ENCODE results near the gene WLS.
"Not testable (repeated sequence)": the region's sequence is repeated elsewhere in the genome, so short reads cannot be mapped to it uniquely, and the experiment has no call there.

WLS gene

GRCh38 chr1:68232289-68233148 lies at the start of gene WLS:
Gene WLS (minus strand): TSS chr1:68232523. CDS start chr1:68232299, 224 bp downstream.
- no peak for DNase-seq (ENCODE audit: low read depth in 2 of 2)

GRCh38 chr1:68280286-68280685 lies 48.0 kb upstream of the WLS start:
- no peak for DNase-seq (ENCODE audit: low read depth in 2 of 2)

GRCh38 chr1:68279846-68280245 lies 47.5 kb upstream of the WLS start:
- no peak for DNase-seq (ENCODE audit: low read depth in 2 of 2)

GRCh38 chr1:68278221-68278620 lies 45.9 kb upstream of the WLS start:
- no peak for DNase-seq (ENCODE audit: low read depth in 2 of 2)

GRCh38 chr1:68276448-68276847 lies 44.1 kb upstream of the WLS start:
- no peak for DNase-seq (ENCODE audit: low read depth in 2 of 2)

- DNase-seq (ENCODE audit: low read depth in 2 of 2): no peak
These were observed 41.2 kb upstream of the WLS start for GRCh38 chr1:68273530-68273929.

DNA sequence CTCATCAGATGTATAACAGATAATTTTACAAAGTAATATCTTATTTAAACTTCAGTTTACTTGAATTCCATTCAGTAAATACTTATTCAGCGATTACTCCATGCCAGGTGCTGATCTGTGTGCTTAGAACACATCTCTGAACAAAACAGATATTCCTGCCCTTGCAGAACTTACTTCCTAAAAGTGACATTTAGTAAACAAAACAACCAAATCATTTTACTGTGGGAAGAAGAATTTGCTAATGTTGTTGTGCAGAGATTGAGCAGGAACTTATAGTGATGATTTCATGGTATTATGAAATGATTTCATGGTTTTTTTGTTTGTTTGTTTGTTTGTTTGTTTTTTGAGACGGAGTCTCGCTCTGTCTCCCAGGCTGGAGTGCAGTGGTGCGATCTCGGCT lies 39.3 kb upstream of the WLS start:
- DNase-seq (ENCODE audit: low read depth in 2 of 2): no peak

- DNase-seq (ENCODE audit: low read depth in 2 of 2): no peak
These were observed 38.6 kb upstream of the WLS start for GRCh38 chr1:68270951-68271350.

DNA sequence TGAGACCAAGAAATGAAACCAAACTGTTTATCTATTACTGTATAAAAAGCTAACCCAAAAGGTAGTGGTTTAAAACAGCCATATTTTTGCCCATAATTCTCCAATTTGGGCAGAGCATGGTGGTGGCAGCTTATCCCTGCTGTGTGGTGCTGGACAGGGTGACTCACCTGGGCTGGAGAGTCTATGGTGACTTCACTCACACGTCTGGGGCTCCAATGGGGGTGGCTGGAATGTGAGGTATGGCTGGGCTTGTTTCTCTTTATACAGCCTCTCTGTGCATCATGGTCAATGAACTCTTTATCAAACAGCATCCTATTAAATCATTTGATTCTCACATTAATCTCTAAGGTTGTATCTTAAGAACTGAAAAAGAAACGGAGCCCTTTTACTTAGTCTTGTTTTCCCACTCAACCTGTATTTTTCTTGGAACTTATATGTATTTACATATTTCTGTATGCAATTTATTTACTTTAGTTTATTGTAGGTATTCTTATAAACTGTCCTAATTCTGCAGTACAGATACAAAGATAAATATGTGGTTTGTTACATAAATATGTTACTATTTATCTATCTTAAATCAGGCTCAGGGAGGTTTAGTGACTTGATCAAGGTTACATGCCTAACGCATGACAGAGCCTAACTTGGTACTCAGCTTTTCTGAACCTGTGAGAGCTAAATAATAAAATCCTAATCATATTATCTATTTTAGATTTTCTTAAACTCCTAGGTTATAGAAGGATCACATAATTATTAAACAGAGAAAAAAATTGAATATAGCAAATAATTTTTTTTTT lies 37.5 kb upstream of the WLS start:
- no peak for DNase-seq (ENCODE audit: low read depth in 2 of 2)

DNA sequence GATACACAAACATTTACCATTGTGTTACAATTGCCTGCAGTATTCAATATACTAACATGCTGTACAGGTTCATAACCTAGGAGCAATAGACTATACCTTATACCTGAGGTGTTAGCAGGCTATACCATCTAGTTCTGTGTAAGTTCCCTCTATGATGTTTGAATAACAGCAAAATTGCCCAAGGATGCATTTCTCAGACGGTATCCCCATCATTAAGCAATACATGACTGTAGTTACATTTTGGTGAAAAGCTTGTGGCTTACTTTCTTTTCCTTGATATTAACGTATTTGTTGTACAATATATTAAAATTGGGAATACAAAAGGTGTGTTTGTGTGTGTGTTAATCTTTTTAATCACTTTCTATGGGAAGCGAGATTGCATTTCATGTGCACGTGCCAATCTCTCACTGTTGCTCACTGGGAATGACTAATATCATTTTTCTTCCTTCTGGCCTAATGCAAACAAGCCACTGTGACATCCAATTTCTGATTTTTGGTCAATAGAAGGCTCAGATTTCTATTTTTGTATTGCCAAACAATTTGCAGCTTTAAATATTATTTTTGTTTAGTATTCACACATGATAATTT lies 36.7 kb upstream of the WLS start:
- DNase-seq (ENCODE audit: low read depth in 2 of 2): no peak

DNA sequence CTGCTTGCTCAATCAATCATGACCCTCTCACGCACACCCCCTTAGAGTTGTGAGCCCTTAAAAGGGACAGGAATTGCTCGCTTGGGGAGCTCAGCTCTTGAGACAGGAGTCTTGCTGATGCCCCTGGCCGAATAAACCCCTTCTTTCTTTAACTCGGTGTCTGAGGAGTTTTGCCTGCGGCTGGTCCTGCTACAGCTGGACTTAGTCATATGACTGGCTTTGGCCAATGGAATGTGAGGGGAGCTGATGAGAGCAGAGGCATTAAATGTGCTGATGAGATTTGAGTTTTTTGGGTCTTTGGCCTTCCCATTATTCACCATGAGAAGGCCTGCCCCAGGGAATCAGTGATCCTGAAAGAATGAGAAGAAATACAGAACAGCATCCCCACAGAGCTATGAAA lies 24.5 kb upstream of the WLS start:
- not testable (repeated sequence) for DNase-seq (ENCODE audit: low read depth in 2 of 2)

GRCh38 chr1:68255301-68255700 lies 23.0 kb upstream of the WLS start:
- no peak for DNase-seq (ENCODE audit: low read depth in 2 of 2)

DNA sequence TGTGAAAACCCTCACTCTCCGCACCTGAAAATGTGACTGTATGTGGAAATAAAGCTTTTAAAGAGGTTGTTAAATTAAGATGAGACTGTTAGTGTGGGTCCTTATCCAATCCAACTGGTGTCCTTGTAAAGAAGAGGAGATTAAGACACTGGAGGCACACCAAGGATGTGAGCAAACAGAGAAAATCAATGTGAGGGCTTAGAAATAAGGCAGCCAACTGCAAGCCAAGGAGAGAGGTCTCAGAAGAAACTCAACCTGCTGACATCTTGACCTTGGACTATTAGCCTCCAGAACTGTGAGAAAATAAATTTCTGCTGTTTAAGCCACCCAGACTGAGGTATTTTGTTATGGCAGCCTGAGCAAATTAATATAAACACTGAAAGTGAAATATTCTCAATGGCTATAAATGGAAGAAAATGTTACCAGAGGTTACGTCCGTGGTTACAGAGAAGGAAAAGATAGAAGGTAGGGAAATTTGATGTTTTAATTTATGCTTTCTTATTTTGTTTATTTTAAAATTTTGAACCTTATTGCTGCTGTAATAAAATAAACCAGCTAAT lies 22.4 kb upstream of the WLS start:
- no peak for DNase-seq (ENCODE audit: low read depth in 2 of 2)

- DNase-seq (ENCODE audit: low read depth in 2 of 2): no peak
These were observed 4.7 kb upstream of the WLS start for GRCh38 chr1:68237040-68237439.

GRCh38 chr1:68234094-68234493 lies 1.8 kb upstream of the WLS start:
- DNase-seq (ENCODE audit: low read depth in 2 of 2): no peak

DNA sequence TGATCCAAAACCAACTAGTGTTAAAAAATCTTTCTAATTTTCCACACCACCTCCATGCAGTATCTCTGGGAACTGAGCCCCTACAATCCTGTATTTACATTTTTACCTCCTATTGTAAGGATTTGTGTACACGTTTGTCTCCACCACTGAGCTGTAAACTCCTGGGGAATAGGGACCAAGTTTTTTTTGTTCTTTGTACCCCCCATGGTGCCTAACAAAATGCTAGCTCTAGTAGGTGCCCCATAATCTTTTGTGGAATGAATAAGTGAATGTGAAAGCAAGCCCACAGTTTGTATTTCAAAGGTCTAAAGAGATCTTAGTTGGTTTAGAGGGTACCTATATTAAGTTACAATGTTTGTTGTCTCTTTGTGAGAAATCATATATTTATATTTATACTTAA lies 879 bp upstream of the WLS start:
- no peak for DNase-seq (ENCODE audit: low read depth in 2 of 2)

DNA sequence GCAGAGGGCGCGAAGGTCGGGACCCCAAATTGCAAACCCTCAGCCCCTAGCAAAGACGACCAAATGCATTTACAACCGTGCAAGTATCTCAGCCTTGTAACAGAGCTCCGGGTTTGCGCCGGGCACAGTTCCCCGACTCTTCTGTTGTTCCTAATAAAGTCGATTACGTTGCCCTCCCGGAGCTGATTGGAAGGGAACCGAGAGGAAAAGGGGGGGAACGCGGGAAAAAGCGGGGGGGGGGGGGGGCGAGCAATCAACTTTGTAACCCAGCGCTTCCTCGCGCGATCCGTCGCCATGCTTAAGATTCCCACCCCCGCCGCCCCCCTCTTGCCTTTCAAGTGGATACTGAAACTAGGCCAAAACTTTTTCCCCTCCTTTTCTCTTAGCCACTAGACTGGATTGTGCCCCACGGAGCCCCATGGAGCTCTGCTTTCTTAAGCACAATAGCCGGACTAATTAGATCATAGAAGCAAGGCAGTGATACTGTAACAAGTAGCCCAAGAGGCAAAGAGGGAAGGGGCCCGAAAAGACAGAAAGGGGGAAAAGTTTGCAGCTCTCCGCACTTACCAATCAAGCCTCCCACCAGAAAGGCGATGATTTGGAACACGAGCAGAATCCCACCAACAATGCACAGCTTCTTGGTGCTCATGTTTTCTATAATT lies 565 bp downstream of the WLS start:
- no peak for DNase-seq (ENCODE audit: low read depth in 2 of 2)

DNA sequence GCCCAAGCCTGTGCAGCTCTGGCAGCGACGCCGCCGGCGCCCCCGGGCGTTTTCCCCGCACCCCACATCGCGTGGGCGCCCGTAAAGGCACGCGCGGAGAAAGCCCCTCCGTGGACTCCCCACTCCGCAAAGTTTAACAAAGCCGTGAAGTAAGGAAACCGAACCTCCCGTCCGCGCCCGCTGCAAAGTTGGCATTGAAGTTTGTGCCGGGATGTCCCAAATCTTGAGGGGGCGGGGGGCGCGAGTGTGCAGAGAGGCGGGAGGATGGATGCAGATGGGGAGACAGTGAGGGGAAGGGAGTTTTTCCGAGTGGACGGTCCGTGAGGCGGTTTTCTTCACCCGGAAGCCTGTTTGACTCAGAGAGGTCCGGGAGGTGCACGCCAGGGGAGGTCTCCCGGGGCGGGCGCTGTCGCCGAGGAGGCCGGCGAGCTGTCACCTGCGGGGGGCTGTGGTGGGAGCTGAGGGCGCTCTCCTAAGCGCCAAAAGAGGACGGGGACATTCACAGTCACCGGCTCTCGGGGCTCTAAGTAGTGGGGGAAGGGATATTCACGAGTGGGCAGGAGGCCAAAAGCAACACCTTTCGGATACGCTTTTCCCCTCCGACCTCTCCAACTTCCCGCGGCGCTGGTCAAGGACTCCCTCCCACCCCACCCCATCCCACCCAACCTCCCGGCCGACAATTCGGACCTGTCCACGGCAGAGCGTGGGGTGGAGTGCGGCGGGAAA lies 1.3 kb downstream of the WLS start:
- DNase-seq (ENCODE audit: low read depth in 2 of 2): no peak

GRCh38 chr1:68230484-68230802 lies 1.9 kb downstream of the WLS start:
- no peak for DNase-seq (ENCODE audit: low read depth in 2 of 2)

DNA sequence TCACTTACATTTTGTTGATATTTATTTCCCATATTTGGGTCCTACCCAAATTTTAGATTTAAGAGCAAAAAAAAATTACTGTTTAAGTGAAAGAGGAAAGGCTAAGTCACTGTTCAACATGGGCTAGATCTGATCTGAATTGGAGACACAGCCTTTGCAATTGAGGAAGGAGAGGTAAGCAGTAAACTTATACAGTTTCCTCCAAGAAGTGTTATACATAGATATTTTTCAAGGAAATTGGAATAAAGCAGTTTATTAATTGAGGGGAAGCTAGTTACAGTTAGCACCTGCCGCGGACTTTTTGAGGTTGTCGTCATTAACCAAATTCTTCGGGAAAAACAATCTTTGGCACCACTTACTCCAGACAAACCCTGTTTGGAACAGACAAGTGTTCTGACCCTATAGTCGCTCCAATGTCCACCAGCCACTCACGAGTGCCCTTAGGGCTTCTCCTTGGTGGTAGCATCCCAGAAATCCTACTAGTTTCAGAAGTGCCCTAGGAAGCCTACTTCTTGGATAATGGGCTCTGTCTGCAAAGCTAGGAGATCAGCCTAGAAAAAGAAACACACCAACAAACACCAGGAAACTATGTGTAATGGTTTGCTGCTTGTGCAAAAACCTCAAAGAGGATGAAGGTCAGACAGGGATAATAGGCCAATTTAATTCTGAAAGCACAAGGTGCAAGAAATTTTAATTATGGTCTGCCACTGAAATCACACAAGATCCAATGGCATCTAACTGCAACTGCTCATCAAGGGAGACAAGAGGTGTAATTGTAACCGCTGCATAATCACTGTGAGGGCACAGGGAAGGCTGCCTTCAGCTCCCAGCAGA lies 2.5 kb downstream of the WLS start:
- DNase-seq (ENCODE audit: low read depth in 2 of 2): no peak
